Activated CD4-positive, alpha-beta T cell treated with anti-CD3 and anti-CD28 coated beads for 4 hours (primary cell): ENCODE measurements around the gene PARP1.
"Not testable (repeated sequence)": the region's sequence is repeated elsewhere in the genome, so short reads cannot be mapped to it uniquely, and the experiment has no call there.

Experiments used
- DNase-seq, 2 donors: peaks; one replicate each; pipeline ENCODE4 v3.0.0-alpha.2; 2020

Gene PARP1

DNA sequence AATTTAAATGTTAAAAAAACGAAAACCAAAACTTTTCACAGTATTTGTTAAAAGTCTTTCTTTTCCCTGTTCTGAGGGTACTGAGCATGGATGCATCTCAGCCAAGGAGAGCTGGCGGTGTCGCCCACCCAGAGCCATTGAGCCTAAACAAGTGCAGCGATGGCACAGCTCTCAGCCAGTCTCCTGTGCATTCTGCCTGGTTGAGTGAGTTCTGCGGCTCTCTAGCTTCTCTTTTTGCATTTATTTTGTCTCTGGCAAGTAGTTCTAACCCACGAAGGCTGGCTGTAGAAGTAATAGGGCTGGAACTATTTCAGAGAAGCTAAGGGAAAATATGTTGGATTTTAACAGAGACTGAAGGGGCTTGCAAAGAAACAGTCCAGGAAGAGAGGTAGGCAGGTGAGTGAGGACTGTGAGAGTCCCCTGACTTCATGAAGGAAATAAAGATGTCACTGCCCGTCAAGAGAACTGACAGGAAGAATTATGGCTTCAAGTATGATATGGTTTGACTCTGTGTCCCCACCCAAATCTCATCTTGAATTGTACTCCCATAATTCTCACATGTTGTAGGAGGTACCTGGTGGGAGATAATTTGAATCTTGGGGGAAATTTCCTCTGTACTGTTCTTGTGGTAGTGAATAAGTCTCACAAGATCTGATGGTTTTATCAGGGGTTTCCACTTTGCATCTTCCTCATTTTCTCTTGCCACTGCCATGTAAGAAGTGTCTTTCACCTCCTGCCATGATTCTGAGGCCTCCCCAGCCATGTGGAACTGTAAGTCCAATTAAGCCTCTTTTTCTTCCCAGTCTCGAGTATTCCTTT is 63.2 kb downstream of the PARP1 start:
- no peak for DNase-seq

DNA sequence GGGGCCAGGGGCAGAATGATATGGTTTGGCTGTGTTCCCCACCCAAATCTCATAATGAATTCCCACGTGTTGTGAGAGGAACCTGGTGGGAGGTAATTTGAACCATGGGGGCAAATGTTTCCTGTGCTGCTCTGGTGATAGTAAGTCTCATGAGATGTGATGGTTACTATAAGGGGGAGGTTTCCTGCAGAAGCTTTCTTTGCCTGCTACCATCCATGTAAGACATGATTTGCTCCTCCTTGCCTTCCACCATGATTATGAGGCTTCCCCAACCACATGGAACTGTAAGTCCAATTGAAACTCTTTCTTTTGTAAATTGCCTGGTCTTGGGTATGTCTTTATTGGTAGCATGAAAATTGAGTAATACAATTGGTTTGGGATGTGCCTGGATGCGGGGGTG is 65.2 kb downstream of the PARP1 start:
- no peak for DNase-seq

DNA sequence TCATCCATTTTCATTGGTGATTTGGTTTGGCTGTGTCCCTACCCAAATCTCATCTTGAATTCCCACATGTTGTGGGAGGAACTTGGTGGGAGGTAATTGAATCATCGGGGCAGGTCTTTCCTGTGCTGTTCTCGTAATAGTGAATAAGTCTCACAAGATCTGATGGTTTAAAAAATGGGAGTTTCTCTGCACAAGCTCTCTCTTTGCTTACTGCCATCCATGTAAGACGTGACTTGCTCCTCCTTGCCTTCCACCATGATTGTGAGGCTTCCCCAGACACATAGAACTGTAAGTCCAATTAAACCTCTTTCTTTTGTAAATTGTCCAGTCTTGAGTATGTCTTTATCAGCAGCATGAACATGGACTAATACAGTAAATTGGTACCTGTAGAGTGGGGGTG is 67.8 kb downstream of the PARP1 start:
- not testable (repeated sequence) for DNase-seq

DNA sequence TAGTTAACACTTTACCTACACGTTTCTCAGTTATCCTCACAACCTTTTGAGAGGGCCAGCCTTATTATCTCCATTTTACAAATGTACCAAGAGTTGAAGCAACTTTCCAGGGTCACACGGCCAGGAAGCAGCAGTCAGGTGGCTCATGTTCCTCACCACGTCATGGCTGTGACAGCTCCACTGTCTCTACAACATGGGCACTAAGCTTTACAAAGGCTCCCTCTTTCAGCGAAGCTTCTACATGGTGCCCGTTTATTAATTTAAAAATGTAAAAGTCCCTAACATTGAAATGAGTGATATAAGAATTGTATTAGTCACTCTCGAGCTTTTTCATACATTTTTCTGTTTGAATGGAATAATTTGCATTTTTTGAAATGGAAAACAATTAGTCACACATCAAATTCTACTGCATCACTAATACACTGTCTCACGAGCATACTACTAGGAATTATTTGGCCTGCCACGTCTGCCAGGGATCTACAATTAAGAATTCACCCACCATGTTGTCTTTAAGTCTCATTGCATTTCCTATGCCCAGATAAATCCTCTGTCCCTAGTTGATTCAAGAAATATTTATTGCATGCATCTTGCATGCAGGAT is 70.5 kb downstream of the PARP1 start:
- DNase-seq, result no peak

DNA sequence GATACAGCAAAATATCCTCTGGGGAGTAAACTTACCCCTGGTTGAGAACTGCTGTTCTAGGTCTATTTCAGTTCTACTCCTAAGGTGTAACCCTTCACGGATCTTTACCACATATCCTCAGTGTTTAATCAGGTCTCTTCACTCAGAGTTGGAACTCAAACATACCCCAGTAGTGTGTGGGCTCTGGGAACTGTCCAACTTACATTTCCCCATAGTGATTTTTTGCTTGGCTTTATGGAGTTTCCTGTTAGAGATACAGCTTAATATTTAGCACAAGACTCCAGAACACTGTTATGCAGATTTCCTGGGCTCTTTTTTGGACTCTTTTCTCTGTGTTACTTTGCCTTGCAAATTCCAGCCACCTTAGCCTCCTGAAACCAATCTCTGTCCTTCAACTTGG is 72.2 kb downstream of the PARP1 start:
- DNase-seq, result no peak

DNA sequence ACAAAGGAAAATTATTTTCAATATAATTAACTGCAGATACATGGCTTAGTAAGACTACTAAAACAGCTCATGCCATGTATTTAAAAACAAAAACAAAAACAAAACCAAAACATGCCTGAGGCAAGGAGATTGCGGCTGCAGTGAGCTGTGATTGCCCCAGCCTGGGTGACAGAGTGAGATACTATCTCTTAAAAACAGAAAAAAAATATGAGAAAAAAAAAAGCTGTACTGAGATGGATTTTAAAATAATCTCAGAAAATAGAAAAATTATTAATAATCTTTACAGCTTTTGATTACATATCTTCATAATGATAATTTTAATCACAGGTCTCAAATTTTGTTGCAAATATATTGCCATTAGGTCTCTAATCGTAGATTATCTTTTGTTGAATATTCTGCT is 74.9 kb downstream of the PARP1 start:
- no peak for DNase-seq

DNA sequence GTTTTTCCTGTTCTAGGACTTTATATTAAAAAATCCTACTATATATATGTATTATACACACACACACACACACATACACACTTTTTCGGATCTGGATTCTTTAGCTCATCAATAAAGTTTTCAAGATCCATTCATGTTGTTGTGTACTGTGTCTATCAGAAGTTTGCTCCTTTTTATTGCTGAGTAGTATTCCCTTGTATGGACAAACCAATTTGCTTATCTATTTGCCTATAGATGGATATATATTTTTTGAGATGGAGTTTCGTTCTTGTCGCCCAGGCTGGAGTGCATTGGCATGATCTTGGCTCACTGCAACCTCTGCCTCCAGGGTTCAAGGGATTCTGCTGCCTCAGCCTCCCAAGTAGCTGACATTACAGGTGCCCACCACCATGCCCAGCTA is 78.7 kb downstream of the PARP1 start:
- no peak for DNase-seq

DNA sequence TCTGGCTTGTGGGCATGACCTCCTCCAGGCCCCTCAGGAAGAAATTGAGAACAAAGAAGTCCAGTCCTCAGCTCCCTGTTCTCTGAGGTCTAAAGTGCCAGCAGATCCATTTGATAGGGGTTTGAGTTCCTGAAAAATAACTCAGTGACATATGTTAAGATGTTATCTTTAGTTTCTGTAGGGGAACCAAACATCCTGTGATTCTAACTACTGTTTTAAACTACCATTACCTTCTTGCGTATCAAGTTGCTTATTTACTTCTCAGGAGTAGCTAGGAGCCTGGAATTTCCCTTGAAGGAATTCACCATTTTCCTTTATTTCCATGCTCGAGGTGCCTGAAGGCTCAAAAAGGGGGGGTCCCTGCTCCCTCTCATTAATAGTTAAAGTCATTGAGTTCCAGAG is 80.1 kb downstream of the PARP1 start:
- no peak for DNase-seq

DNA sequence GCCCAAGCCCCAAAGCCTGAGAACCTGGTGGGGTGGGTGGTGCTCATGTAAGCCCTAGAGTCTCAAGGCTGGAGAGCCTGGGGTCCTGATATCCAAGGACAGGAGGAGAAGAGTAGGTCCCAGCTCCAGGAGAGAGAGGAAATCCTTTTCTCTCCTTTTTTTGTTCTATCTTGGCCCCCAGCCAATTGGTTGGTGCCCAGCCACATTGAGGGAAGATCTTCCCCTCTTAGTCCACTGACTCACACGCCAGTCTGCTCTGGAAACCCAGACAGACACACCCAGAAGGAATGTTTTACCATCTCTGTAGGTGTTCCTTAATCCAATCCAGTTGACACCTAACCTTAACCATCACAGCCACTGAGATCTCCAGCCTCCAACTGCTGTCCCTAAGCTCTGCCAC is 82.7 kb downstream of the PARP1 start:
- no peak for DNase-seq

DNA sequence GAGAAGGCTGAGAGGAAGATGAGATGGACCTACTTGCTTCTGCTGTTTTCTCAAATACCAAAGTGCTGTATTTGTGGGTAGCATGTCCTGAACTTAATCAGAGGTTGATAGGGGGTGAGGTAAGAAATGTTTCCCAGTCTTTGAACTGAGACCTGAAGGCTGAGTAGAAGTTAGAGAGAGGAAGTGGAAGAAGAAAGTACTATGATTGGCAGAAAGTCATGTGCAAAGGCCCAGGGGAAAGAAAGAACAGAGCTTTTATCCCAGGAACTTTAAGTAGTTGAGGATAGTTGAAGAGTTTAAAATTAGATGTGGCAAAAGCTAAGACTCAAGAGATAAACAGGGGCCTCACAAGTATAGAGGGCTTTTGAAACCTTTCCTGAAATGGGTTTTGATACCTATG is 83.4 kb downstream of the PARP1 start:
- no peak for DNase-seq

DNA sequence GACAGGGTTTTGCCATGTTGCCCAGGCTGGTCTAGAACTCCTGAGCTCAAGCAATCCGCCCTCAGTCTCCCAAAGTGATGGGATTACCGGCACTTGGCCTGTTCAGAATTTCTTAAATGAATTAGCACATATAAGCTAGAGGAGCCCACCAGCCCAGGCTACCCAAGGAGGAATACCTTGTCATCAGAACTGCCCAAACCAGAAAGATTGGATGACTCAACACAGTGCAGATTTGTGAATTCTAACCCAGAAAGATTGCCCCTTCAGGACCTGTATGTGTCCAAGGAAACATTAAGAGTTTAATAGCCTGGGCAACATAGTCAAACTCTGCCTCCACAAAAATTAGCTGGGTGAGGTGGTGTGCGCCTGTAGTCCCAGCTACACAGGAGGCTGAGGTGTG is 84.9 kb downstream of the PARP1 start:
- DNase-seq, result no peak

DNA sequence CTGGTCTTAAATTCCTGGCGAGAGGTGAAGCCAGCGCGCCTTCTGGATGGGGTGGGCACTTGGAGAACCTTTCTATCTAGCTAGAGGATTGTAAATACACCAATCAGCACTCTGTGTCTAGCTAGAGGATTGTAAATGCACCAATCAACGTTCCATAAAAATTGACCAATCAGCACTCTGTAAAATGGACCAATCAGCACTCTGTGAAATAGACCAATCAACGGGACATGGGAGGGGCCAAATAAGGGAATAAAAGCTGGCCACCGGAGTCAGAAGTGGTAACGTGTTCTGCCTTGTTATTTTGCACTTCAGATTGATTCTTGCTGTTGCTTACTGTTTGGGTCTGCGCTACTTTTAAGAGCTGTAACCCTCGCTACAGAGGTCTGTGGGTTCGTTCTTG is 87.0 kb downstream of the PARP1 start:
- no peak for DNase-seq

DNA sequence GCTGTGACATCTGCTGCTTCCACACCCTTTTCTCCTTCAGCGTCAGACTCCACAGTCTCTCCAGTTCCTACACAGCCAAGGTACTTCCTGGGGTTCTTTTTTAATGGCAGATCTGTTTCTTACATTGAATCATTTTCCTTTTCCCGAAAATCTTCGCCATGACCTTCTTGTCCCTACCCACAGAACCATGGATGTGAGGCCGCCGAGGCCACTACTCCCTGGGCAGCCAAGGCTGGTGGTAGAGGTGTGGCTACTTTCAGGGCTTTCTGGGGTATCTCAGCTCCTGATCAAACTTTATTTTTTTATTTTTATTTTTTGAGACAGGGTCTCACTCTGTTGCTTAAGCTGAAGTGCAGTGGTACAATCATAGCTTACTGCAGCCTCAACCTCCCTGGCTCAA is 89.4 kb downstream of the PARP1 start:
- no peak for DNase-seq

DNA sequence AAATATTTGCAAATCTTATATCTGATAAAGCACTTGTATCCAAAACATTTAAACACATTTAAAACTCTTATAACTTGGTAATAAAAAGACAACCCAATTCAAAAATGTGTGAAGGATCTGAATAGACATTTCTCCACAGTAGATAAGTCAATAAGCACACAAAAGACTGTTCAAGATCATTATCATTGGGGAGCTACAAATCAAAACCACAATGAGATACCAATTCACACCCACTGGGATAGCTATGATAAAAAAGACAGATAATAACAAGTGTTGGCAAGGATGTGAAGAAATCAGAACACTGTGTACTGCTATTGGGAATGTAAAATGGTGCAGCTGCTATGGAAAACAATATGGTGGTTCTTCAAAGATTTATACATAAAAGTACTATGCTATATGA is 93.8 kb downstream of the PARP1 start:
- no peak for DNase-seq

DNA sequence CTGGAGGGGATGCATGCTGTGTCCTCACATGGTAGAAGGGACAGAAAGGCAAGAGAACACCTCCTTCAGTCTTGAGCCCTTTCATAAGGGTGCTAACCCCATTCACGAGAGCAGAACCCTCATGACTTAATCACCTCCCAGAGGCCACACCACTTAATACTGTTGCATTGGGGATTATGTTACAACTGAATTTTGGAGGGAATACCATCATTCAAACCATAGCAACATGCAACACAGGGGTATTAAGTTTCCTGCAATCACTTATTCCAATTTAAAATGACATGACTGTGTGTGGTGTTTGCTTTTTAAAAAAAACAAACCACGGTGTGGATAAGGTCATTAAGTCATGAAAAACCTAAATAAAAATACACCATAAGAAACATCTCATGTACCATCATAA is 95.8 kb downstream of the PARP1 start:
- DNase-seq, result no peak

DNA sequence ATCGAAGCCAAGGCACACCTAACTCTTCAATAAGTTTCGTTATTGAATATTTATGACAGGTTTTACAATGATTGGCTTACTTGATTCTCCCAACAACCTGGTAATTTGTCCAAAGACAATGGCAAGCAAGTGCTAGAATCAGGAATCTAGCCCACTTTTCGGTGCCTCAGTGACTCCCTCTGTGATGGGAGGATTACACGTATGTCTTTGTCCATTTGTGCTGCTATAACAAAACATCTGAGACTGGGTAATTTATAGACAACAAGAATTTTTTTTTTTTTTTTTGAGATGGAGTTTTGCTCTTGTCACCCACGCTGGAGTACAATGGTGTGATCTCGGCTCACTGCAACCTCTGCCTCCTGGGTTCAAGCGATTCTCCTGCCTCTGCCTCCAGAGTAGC is 96.5 kb downstream of the PARP1 start:
- no peak for DNase-seq
